Measurements from ENCODE around the gene RNF121. TPM values are rescaled to one million over a fixed set of nuclear protein-coding genes. Genes with fewer than 3 reads are reported as not detected.
"Not testable (repeated sequence)": the region's sequence is repeated elsewhere in the genome, so short reads cannot be mapped to it uniquely, and the experiment has no call there.

The RNF121 gene
- total RNA-seq, 1 experiment from 2014 or later, result 27.8 TPM

DNA sequence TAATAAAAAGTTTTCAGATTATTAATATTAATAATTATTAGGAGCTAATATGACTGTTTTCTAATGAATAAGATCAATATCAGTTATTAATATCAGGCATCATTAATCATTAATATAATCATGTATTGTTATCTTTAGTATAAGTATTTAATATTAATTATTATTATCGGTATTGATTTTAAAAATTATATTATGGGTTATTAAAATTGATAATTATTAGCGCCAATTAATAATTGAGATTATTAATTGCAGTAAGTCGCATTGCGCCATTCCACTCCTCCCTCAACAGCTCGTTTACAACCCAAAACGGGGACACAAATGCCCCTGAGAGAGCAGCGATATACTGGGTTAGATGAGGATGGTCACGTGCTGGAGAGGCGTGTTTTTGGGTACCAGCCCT lies 20.6 kb upstream of the RNF121 start:
- POLR2A ChIA-PET, result interaction anchor here (1.7 kb wide), 1 partner anchor 21 kb away, joined by 4 read pairs; the partner anchor contains the start of genes RNF121 and XNDC1N
- no peak overlapping the region for H3K27ac Mint-ChIP-seq (ENCODE audit: low read depth, unreplicated experiment)
- BruUV-seq (replicated peaks), result no TSS peak
- intact Hi-C loops (cut with micrococcal nuclease), result no loop called here
- peaks cover 24% of the 10 kb centered on the region for H3K36me3 Mint-ChIP-seq (ENCODE audit: insufficient read depth, unreplicated experiment)
- no peaks in the 10 kb centered on the region for H3K27me3 Mint-ChIP-seq (ENCODE audit: insufficient read depth, unreplicated experiment)
- CTCF ChIA-PET, result interaction anchor here (0.6 kb wide), 1 partner anchor 43 kb away, joined by 3 read pairs; no protein-coding TSS in a partner anchor
- H3K4me3 Mint-ChIP-seq (ENCODE audit: unreplicated experiment), result no peak overlapping the region
- no peaks in the 10 kb centered on the region for H3K4me1 Mint-ChIP-seq (ENCODE audit: insufficient read depth, unreplicated experiment)
- no peak for DNase-seq (ENCODE audit: unreplicated experiment)
- no peaks in the 10 kb centered on the region for H3K9me3 Mint-ChIP-seq (ENCODE audit: unreplicated experiment)
- TF ChIP-seq, protein P1, sequence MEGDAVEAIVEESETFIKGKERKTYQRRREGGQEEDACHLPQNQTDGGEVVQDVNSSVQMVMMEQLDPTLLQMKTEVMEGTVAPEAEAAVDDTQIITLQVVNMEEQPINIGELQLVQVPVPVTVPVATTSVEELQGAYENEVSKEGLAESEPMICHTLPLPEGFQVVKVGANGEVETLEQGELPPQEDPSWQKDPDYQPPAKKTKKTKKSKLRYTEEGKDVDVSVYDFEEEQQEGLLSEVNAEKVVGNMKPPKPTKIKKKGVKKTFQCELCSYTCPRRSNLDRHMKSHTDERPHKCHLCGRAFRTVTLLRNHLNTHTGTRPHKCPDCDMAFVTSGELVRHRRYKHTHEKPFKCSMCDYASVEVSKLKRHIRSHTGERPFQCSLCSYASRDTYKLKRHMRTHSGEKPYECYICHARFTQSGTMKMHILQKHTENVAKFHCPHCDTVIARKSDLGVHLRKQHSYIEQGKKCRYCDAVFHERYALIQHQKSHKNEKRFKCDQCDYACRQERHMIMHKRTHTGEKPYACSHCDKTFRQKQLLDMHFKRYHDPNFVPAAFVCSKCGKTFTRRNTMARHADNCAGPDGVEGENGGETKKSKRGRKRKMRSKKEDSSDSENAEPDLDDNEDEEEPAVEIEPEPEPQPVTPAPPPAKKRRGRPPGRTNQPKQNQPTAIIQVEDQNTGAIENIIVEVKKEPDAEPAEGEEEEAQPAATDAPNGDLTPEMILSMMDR (IDR thresholded peaks at IDR 0.05; ENCODE audit: unreplicated experiment), result no peak

DNA sequence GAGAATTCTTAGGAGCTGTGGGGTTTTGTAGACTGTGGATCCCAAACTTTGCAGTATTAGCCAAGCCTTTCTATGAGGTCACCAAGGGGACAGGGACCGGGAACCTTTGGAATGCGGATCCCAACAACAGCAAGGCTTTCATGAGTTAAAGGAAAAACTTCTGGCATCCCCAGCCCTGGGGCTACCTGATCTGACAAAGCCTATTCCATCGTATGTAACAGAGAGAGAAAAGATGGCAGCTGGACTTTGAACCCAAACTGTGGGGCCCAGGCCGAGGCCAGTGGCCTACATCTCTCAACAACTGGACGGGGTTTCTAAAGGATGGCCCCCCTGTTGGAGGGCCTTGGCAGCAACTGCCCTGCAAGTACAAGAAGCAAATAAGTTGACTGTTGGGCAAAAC lies 18.1 kb upstream of the RNF121 start:
- not testable (repeated sequence) for H3K27ac Mint-ChIP-seq (ENCODE audit: low read depth, unreplicated experiment); H3K4me1 Mint-ChIP-seq (ENCODE audit: insufficient read depth, unreplicated experiment)

DNA sequence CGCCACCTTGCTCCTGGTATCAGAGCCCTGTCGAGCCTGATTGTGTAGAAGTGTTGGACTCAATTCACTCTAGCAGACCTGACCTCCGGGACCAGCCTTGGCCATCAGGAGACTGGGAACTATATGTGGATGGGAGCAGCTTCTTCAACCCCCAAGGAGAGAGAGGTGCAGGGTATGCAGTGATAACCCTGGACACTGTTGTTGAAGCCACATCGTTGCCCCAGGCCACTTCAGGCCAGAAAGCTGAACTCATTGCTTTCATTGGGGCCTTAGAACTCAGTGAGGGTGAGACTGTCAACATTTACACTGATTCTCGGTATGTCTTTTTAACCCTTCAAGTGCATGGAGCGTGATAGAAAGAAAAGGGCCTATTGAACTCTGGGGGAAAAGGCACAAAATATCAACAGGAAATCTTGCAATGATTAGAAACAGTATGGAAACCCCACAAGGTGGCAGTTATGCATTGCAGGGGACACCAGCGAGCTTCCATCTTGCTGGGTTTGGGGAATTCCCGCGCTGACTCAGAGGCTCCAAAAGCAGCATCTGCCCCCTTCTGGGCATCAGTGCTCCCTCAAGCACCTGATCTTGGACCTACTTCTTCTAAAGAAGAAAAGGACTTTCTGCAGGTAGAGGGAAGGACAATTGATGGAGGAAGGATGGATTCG lies 17.4 kb upstream of the RNF121 start:
- H3K4me1 Mint-ChIP-seq (ENCODE audit: insufficient read depth, unreplicated experiment); H3K27ac Mint-ChIP-seq (ENCODE audit: low read depth, unreplicated experiment); BruUV-seq (replicated peaks); H3K4me3 Mint-ChIP-seq (ENCODE audit: unreplicated experiment); POLR2A ChIA-PET; H3K9me3 Mint-ChIP-seq (ENCODE audit: unreplicated experiment); CTCF ChIA-PET; H3K27me3 Mint-ChIP-seq (ENCODE audit: insufficient read depth, unreplicated experiment); intact Hi-C loops (cut with micrococcal nuclease): not testable (repeated sequence)
- H3K36me3 Mint-ChIP-seq (ENCODE audit: insufficient read depth, unreplicated experiment), result peaks cover 40% of the 10 kb centered on the region
- peak; percentile 6 for DNase-seq (ENCODE audit: unreplicated experiment)

More for the DNA sequence above, 18.1 kb upstream of the RNF121 start:
- BruUV-seq (replicated peaks); intact Hi-C loops (cut with micrococcal nuclease); DNase-seq (ENCODE audit: unreplicated experiment); CTCF ChIA-PET; POLR2A ChIA-PET; H3K27me3 Mint-ChIP-seq (ENCODE audit: insufficient read depth, unreplicated experiment); H3K9me3 Mint-ChIP-seq (ENCODE audit: unreplicated experiment); H3K4me3 Mint-ChIP-seq (ENCODE audit: unreplicated experiment): not testable (repeated sequence)
- H3K36me3 Mint-ChIP-seq (ENCODE audit: insufficient read depth, unreplicated experiment), result peaks cover 41% of the 10 kb centered on the region

DNA sequence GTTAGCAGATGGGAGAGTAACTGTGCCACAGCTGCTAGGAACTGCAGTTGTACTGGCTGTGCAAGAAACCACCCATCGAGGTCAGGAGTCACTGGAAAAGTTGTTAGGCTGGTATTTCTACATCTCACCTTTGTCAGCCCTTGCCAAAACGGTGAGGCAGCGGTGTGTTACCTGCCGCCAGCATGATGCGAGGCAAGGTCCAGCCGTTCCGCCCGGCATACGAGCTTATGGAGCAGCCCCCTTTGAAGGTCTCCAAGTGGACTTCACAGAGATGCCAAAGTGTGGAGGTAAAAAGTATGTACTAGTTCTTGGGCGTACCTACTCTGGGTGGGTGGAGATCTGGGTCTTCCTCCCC lies 16.9 kb upstream of the RNF121 start:
- CTCF ChIA-PET; H3K27me3 Mint-ChIP-seq (ENCODE audit: insufficient read depth, unreplicated experiment); DNase-seq (ENCODE audit: unreplicated experiment); POLR2A ChIA-PET; H3K27ac Mint-ChIP-seq (ENCODE audit: low read depth, unreplicated experiment); H3K9me3 Mint-ChIP-seq (ENCODE audit: unreplicated experiment); H3K4me3 Mint-ChIP-seq (ENCODE audit: unreplicated experiment); H3K4me1 Mint-ChIP-seq (ENCODE audit: insufficient read depth, unreplicated experiment); intact Hi-C loops (cut with micrococcal nuclease); BruUV-seq (replicated peaks): not testable (repeated sequence)
- H3K36me3 Mint-ChIP-seq (ENCODE audit: insufficient read depth, unreplicated experiment), result peaks cover 40% of the 10 kb centered on the region

DNA sequence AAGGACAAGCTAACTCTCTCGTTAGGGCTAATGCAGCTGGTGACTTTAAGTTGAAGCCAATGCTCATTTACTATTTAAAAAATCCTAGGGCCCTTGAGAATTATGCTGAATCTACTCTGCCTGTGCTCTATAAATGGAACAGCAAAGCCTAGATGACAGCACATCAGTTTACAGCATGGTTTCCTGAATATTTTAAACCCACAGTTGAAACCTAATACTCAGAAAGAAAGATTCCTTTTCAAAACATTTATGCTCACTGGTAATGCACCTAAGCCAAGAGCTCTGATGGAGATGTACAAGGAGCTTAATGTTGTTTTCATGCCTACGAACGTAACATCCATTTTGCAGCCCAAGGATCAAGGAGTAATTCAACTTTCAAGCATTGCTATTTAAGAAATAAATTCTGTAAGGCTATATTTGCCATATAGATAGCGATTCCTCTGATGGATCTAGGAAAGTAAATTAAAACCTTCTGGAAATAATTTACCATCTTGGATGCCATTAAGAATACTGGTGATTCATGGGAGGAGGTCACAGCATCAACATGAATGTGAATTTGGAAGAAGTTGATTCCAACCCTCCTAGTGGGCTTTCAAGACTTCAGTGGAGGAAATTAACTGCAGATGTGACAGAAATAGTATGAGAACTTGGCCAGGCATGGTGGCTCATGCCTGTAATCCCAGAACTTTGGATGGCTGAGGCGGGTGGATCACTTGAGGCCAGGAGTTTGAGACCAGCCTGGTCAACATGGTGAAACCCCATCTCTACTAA lies 14.9 kb upstream of the RNF121 start:
- peaks cover 47% of the 10 kb centered on the region for H3K36me3 Mint-ChIP-seq (ENCODE audit: insufficient read depth, unreplicated experiment)
- intact Hi-C loops (cut with micrococcal nuclease), result no loop called here
- no peaks in the 10 kb centered on the region for H3K9me3 Mint-ChIP-seq (ENCODE audit: unreplicated experiment)
- DNase-seq (ENCODE audit: unreplicated experiment), result no peak
- ChIA-PET CTCF (no interaction called here), POLR2A (no interaction called here)
- H3K4me3 Mint-ChIP-seq (ENCODE audit: unreplicated experiment), result no peak overlapping the region
- BruUV-seq (replicated peaks), result no TSS peak
- no peak overlapping the region for H3K27ac Mint-ChIP-seq (ENCODE audit: low read depth, unreplicated experiment)
- H3K4me1 Mint-ChIP-seq (ENCODE audit: insufficient read depth, unreplicated experiment), result no peaks in the 10 kb centered on the region
- TF ChIP-seq, protein P1 (IDR thresholded peaks at IDR 0.05; ENCODE audit: unreplicated experiment), result no peak
- H3K27me3 Mint-ChIP-seq (ENCODE audit: insufficient read depth, unreplicated experiment), result no peaks in the 10 kb centered on the region
